HL-60 (cell line): Measurements from ENCODE around the gene MGAT4A.

Experiments used
- DNase-seq, 2 experiments: peaks; one replicate each; pipeline ENCODE4 v3.0.0-alpha.2; 2010 to 2020; ENCODE audit warnings: low read depth in 1 of 2, low spot score in 1 of 2
- H3K27ac ChIP-seq: fragments of 250-450 bp; sonication (Bioruptor Pico); replicated peaks from 2 replicates; pipeline ENCODE4 v1.5.1; 2020; ENCODE audit warnings: mild to moderate bottlenecking, moderate library complexity
- H3K27me3 ChIP-seq: fragments of 250-450 bp; sonication (Bioruptor Pico); 2 replicates; pipeline ENCODE4 v1.5.1; 2021; ENCODE audit warnings: mild to moderate bottlenecking, moderate library complexity; ENCODE audit not compliant: insufficient read depth, poor library complexity, severe bottlenecking
- H3K4me3 ChIP-seq: replicated peaks from 2 replicates; pipeline ENCODE4 v1.5.1; 2011; ENCODE audit warnings: mild to moderate bottlenecking, control low read depth, low read length; ENCODE audit not compliant: insufficient read depth
- CTCF ChIP-seq: IDR thresholded peaks from one replicate; pipeline ENCODE4 v1.5.1; 2011; ENCODE audit warnings: low read length, control low read depth, inconsistent platforms; ENCODE audit not compliant: insufficient read depth
- GABPA ChIP-seq: IDR thresholded peaks from 2 replicates; pipeline ENCODE4 v1.6.1; 2012; ENCODE audit warnings: low read depth
- POLR2AphosphoS5 ChIP-seq: IDR thresholded peaks from 2 replicates; pipeline ENCODE4 v1.6.1; 2012; ENCODE audit warnings: low read depth
- REST ChIP-seq: IDR thresholded peaks from 2 replicates; pipeline ENCODE4 v1.6.1; 2012; ENCODE audit warnings: low read depth; ENCODE audit not compliant: insufficient replicate concordance
- SPI1 ChIP-seq: IDR thresholded peaks from 2 replicates; pipeline ENCODE4 v1.6.1; 2012; ENCODE audit warnings: low read depth, mild to moderate bottlenecking, borderline replicate concordance

Gene MGAT4A

GRCh38 chr2:98775146-98775986, 44.4 kb upstream of the MGAT4A start:
- no peak for TF ChIP-seq SPI1
- no peak for TF ChIP-seq CTCF
- no peak for TF ChIP-seq POLR2AphosphoS5
- TF ChIP-seq GABPA, result no peak
- no peak for TF ChIP-seq REST
- no peaks in the 10 kb centered on the region for H3K27me3 ChIP-seq
- H3K4me3 ChIP-seq, result no peak overlapping the region
- H3K27ac ChIP-seq, result no peak overlapping the region
- DNase-seq, result no peak

- Histone ChIP-seq H3K4me3 (no peak overlapping the region), H3K27me3 (no peaks in the 10 kb centered on the region), H3K27ac (no peak overlapping the region)
Observed at GRCh38 chr2:98773907-98774306, 43.0 kb upstream of the MGAT4A start.

More at GRCh38 chr2:98773907-98774306, 43.0 kb upstream of the MGAT4A start:
- DNase-seq, result no peak
- no peak for TF ChIP-seq POLR2AphosphoS5
- no peak for TF ChIP-seq CTCF
- TF ChIP-seq SPI1, result no peak
- no peak for TF ChIP-seq REST
- no peak for TF ChIP-seq GABPA
